Suppressor macrophage treated with lipopolysaccharide for 1 hour (primary cell): ENCODE data around the gene ATP9A.
A peak's percentile ranks its signal among the peaks of the same experiment; 100 is the strongest.
"Not testable (repeated sequence)": the region's sequence is repeated elsewhere in the genome, so short reads cannot be mapped to it uniquely, and the experiment has no call there.

Experiments
- DNase-seq, 3 donors: peaks; one replicate each; pipeline ENCODE4 v3.0.0-alpha.2; 2020 to 2022

The ATP9A gene

GRCh38 chr20:51653226-51653625 lies 115.0 kb downstream of the ATP9A start:
- DNase-seq, result no peak

- DNase-seq, result no peak
Measured at GRCh38 chr20:51651921-51652549, 116.2 kb downstream of the ATP9A start.

GRCh38 chr20:51650685-51651134 lies 117.5 kb downstream of the ATP9A start:
- peak; percentile 76 to 90 (median 89) for DNase-seq

- no peak for DNase-seq
Measured at GRCh38 chr20:51648571-51648947, 119.6 kb downstream of the ATP9A start.

GRCh38 chr20:51647674-51648570 lies 120.3 kb downstream of the ATP9A start:
- DNase-seq, result no peak

GRCh38 chr20:51643810-51644209 lies 124.4 kb downstream of the ATP9A start:
- not testable (repeated sequence) for DNase-seq

GRCh38 chr20:51643390-51643789 lies 124.8 kb downstream of the ATP9A start:
- no peak for DNase-seq

GRCh38 chr20:51641866-51642265 lies 126.3 kb downstream of the ATP9A start:
- no peak for DNase-seq

GRCh38 chr20:51640743-51641142 lies 127.4 kb downstream of the ATP9A start:
- DNase-seq, result no peak

- DNase-seq, result peak; percentile 67 to 78 (median 74)
Measured at GRCh38 chr20:51639206-51639832, 128.9 kb downstream of the ATP9A start.

GRCh38 chr20:51637241-51637640 lies 130.9 kb downstream of the ATP9A start:
- no peak for DNase-seq

GRCh38 chr20:51636123-51636522 lies 132.1 kb downstream of the ATP9A start:
- peak; percentile 59 to 79 (median 64) for DNase-seq

- DNase-seq, result no peak
Measured at GRCh38 chr20:51635680-51636079, 132.5 kb downstream of the ATP9A start.

- peak in 1 of 3 donors; percentile 9 for DNase-seq
Measured at GRCh38 chr20:51634877-51635276, 133.3 kb downstream of the ATP9A start.

- DNase-seq, result peak in 1 of 3 donors; percentile 18
Measured at GRCh38 chr20:51634257-51634656, 133.9 kb downstream of the ATP9A start.

GRCh38 chr20:51633430-51633829 lies 134.8 kb downstream of the ATP9A start:
- no peak for DNase-seq

GRCh38 chr20:51631953-51632352 lies 136.2 kb downstream of the ATP9A start:
- no peak for DNase-seq

- DNase-seq, result peak; percentile 87 to 94 (median 93)
Measured at GRCh38 chr20:51631011-51631950, 136.9 kb downstream of the ATP9A start.

- no peak for DNase-seq
Measured at GRCh38 chr20:51629399-51630058, 138.7 kb downstream of the ATP9A start.

- peak; percentile 65 to 77 (median 74) for DNase-seq
Measured at GRCh38 chr20:51628533-51629398, 139.4 kb downstream of the ATP9A start.

- peak in 2 of 3 donors; percentile 34 to 41 for DNase-seq
Measured at GRCh38 chr20:51627586-51627985, 140.6 kb downstream of the ATP9A start.
